Large intestine (tissue), 12 donors: ENCODE results near the gene MMP8. TPM values are rescaled to one million over a fixed set of nuclear protein-coding genes. Genes with fewer than 3 reads are reported as not detected.

Source experiments
- DNase-seq, 2 donors: peaks; one replicate each; pipeline versions ENCODE4 v3.0.0 to v3.0.0-alpha.2; 2013
- H3K27ac ChIP-seq: one replicate; pipeline ENCODE4 v1.5.1; 2013; ENCODE audit warnings: low read length
- H3K27me3 ChIP-seq: 2 replicates; pipeline ENCODE4 v1.6.1; 2013; ENCODE audit warnings: low read length; ENCODE audit not compliant: control insufficient read depth, insufficient read depth
- H3K36me3 ChIP-seq: 2 replicates; pipeline ENCODE4 v1.6.1; 2013; ENCODE audit warnings: low read length; ENCODE audit not compliant: control insufficient read depth, insufficient read depth
- H3K4me1 ChIP-seq: one replicate; pipeline ENCODE4 v1.6.1; 2013; ENCODE audit warnings: low read length; ENCODE audit not compliant: control insufficient read depth, insufficient read depth
- H3K4me3 ChIP-seq: one replicate; pipeline ENCODE4 v1.5.1; 2013; ENCODE audit warnings: low read length
- H3K9me3 ChIP-seq: one replicate; pipeline ENCODE4 v1.6.1; 2013; ENCODE audit warnings: mild to moderate bottlenecking, low read depth, low read length, moderate library complexity; ENCODE audit not compliant: control insufficient read depth
- WGBS: methylation state at CpG from one replicate; pipeline ENCODE4 v1.1.5; 2013; ENCODE audit warnings: low lambda C conversion rate; ENCODE audit not compliant: insufficient coverage; 5-methylcytosine and 5-hydroxymethylcytosine counted together
- long read RNA-seq, 11 donors: transcript quantifications; one replicate each; lab custom pipeline, GENCODE V29; 2026
- polyA plus RNA-seq: library from polyadenylated mRNA; unstranded; fragments of 120-200 nt; gene quantifications from one replicate; pipeline ENCODE4 v1.2.1, GENCODE V29; 2013

The MMP8 gene, protein sequence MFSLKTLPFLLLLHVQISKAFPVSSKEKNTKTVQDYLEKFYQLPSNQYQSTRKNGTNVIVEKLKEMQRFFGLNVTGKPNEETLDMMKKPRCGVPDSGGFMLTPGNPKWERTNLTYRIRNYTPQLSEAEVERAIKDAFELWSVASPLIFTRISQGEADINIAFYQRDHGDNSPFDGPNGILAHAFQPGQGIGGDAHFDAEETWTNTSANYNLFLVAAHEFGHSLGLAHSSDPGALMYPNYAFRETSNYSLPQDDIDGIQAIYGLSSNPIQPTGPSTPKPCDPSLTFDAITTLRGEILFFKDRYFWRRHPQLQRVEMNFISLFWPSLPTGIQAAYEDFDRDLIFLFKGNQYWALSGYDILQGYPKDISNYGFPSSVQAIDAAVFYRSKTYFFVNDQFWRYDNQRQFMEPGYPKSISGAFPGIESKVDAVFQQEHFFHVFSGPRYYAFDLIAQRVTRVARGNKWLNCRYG
- polyA plus RNA-seq: 0.09 TPM
- long read RNA-seq, donor 1: 0 reads
- long read RNA-seq, donor 2: 0 reads
- long read RNA-seq, donor 3: 0 reads
- long read RNA-seq, donor 4: 0 reads
- long read RNA-seq, donor 5: 0 reads
- long read RNA-seq, donor 6: 0 reads
- long read RNA-seq, donor 7: 0 reads
- long read RNA-seq, donor 8: 0 reads
- long read RNA-seq, donor 9: 0 reads
- long read RNA-seq, donor 10: 0 reads
- long read RNA-seq, donor 11: 0 reads

DNA sequence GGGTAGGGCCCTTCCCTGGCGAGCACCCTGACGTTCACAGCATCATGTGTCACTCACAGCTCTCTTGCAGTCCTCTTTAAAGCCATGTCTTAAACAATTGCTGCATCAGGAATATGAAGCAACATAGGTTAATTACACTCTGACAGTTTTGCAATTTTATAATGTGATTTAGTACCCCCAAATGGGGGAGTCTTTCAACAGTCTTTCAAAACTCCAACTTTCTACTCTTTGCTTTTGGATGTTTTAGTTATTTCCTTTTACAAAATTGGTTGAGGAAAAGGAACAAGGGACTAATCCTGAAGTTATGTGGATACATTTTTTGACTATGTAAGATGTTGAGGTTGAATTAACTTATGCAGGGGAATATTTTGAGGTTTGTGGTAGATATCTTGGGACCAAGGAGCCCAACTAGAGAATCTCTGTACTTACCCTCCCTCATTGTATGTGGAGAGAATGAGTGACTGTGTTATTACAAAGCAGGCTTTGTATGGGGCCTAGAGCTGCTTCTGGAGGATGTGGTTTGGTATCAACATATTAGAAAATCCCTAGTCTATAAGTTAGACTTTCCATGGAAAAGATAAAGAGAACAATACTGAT lies at the start of gene MMP8:
Gene MMP8 (minus strand): TSS at position 51 of the 597 bp plus-strand sequence. CDS start 99 bp downstream, outside the sequence.
- no peaks in the 10 kb centered on the region for H3K9me3 ChIP-seq
- no peaks in the 10 kb centered on the region for H3K4me1 ChIP-seq
- H3K4me3 ChIP-seq: no peak within 1 kb of the TSS
- H3K27ac ChIP-seq: no peak within 1 kb of the TSS
- no peak for DNase-seq
- no peaks in the 10 kb centered on the region for H3K36me3 ChIP-seq
- no CpG with 5 or more reads among the region's 2 CpGs for WGBS
- H3K27me3 ChIP-seq: no peaks in the 10 kb centered on the region

DNA sequence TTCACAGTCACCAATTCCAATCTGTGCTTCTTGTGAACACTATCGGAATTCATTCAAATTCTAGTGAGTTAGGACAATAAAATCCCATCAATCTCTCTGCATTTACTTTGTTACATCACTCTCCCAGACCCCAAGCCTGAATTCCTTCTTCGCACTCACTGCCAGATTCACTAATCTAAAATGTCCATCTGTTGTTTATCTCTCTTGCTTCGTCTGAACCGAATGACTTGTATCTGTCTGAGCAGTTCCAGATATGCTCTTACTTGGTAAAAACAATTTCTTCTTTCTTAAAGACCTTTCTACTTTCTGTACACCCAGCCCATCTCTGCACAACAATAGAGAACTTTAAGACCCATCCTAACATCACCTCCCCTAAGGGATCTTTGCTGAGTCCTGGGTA lies 48.6 kb upstream of the MMP8 start:
- H3K9me3 ChIP-seq: no peaks in the 10 kb centered on the region
- H3K27me3 ChIP-seq: no peaks in the 10 kb centered on the region
- DNase-seq: no peak
- H3K27ac ChIP-seq: no peak overlapping the region
- no peaks in the 10 kb centered on the region for H3K36me3 ChIP-seq
- WGBS: 80% methylated on average over 2 of the region's 4 CpGs
- H3K4me1 ChIP-seq: no peaks in the 10 kb centered on the region
- H3K4me3 ChIP-seq: no peak overlapping the region

DNA sequence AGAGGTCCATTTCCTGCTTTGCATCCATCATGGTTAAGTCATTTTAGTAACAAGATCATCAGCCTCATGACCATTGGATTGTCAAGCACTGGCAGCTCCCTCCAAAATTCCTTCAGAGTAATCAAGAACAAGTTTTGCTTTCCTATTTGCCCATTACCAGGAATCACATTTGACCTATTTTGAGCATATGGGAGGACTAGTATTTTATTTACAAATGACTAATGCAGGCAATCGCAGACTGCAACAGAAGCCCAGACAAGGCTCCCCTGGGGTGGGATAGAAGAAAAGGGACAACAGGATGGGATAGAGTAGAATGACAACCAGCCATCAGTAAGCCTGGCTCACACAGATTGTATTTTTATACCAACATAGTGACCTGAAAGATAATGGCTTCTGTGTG lies 46.6 kb upstream of the MMP8 start:
- no peak overlapping the region for H3K4me3 ChIP-seq
- H3K27ac ChIP-seq: no peak overlapping the region
- H3K9me3 ChIP-seq: peaks cover 4% of the 10 kb centered on the region
- no peaks in the 10 kb centered on the region for H3K36me3 ChIP-seq
- H3K4me1 ChIP-seq: no peaks in the 10 kb centered on the region
- DNase-seq: no peak
- no peaks in the 10 kb centered on the region for H3K27me3 ChIP-seq
- WGBS: 100% methylated on average over 1 of the region's 1 CpG

DNA sequence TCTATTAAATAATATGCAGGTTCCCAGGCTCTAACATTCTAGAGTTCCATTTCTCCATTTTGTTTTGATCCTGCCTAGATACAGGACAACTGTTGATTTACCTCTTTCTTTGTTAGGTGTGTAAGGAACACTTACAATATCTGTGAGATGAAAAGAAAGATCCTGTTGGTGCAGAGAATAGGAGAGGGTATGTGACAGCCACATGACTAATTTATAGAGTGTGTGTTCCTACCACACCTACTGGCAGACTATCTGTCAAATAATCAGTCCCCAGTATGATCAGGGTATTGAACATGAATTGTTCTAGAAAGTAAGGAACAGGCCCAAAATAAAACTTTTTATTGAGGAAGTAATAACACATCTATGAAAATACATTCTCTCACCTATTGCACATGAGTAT lies 45.4 kb upstream of the MMP8 start:
- H3K36me3 ChIP-seq: no peaks in the 10 kb centered on the region
- H3K9me3 ChIP-seq: peaks cover 4% of the 10 kb centered on the region
- H3K27ac ChIP-seq: no peak overlapping the region
- no peaks in the 10 kb centered on the region for H3K4me1 ChIP-seq
- H3K4me3 ChIP-seq: no peak overlapping the region
- H3K27me3 ChIP-seq: no peaks in the 10 kb centered on the region
- DNase-seq: no peak

DNA sequence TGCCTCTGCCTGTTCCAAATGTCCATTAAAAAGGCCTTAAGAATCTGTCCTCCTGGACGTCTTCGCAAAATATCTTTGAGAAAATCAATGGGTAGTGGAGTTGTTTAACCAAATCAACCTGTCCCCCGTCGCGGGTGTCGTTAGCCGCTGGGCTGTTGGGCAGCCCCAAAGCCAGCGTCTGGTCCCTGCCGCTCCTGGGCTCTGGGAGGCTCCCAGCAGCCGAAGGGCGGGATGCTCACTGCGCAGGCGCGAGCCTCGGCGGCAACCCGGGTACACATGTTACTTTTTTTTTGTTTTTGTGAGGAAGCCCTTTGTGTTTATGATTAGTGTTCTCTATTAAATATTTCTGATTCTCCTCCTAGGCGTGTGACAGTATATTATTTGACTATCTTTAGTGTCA lies 43.0 kb upstream of the MMP8 start:
- Histone ChIP-seq H3K4me3 (no peak overlapping the region), H3K27me3 (no peaks in the 10 kb centered on the region), H3K27ac (no peak overlapping the region), H3K4me1 (no peaks in the 10 kb centered on the region), H3K36me3 (no peaks in the 10 kb centered on the region), H3K9me3 (peaks cover 4% of the 10 kb centered on the region)
- 59% methylated on average over 6 of the region's 18 CpGs for WGBS
- no peak for DNase-seq

DNA sequence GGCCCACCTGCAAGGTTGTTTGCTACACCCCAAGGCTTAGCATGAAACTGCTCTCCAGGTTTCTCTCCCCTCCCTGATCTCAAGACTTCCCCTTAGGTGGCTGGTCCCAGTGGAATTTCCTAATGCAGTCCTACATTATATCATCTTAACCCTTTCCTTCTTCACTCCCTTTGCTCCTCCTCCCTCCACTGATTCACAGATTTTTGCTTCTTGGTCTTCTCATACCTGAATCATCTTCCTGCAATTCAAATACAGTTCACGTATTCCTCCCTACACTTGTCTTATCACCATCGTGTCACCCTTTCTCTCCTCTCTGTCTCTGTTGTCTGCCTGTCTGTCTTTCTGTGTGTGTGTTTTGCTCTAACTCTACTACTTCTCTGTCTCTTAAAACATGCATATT lies 38.7 kb upstream of the MMP8 start:
- Histone ChIP-seq H3K27me3 (no peaks in the 10 kb centered on the region), H3K36me3 (no peaks in the 10 kb centered on the region), H3K4me1 (no peaks in the 10 kb centered on the region), H3K4me3 (no peak overlapping the region), H3K9me3 (peaks cover 4% of the 10 kb centered on the region), H3K27ac (no peak overlapping the region)
- 90% methylated on average over 2 of the region's 2 CpGs for WGBS
- DNase-seq: no peak

DNA sequence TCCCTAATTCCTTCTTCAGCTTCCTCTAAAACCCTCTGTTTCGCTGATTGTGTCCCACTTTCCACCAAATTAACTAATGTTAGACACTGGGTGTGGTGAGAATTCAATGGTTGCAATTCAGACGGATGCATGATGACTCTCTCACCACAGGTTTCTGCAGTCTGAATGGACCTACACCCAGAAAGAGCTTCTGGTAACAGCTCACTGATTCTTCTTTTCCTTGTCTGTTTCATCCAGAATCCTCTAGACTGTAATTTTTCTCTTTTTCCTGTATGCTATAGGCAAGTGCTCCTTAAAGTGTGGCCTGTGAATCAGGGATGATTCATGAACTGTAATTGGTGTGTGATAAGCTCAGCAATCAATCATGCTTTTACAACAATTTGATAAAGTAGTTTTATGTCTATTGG lies 37.6 kb upstream of the MMP8 start:
- Histone ChIP-seq H3K27me3 (no peaks in the 10 kb centered on the region), H3K9me3 (no peaks in the 10 kb centered on the region), H3K27ac (no peak overlapping the region), H3K4me3 (no peak overlapping the region), H3K36me3 (no peaks in the 10 kb centered on the region), H3K4me1 (no peaks in the 10 kb centered on the region)
- no CpG with 5 or more reads among the region's 2 CpGs for WGBS
- DNase-seq: no peak

DNA sequence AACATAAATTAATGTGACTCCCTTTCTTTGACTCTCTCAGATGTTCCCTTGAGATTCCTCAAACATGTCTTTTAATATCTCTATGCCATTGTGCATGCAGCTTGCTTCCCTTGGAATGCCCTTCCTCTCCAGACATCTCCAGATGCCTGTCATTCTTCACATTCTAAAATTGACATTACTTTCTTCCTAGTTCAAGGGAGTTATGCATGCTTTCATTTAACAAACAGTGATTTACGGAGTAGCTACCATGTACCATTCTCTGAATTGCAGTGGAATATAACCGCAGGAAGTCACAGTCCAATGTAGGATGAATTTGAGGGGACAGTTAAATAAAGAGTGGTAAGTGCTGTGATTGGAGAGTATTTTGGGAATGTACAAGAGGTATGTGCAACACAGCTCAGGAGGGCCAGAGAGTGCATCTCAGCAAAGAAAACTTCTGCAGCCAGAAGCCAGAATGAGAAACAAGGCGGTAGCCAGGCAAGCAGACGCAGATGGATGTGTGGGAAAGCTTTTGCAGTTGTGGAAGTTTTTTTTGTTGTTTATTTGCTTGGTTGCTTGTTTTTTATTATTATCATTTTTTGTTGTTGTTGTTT lies 37.0 kb upstream of the MMP8 start:
- H3K4me1 ChIP-seq: no peaks in the 10 kb centered on the region
- no peak overlapping the region for H3K4me3 ChIP-seq
- DNase-seq: no peak
- H3K9me3 ChIP-seq: no peaks in the 10 kb centered on the region
- H3K27me3 ChIP-seq: no peaks in the 10 kb centered on the region
- H3K36me3 ChIP-seq: no peaks in the 10 kb centered on the region
- no peak overlapping the region for H3K27ac ChIP-seq
- WGBS: 100% methylated on average over 3 of the region's 4 CpGs

DNA sequence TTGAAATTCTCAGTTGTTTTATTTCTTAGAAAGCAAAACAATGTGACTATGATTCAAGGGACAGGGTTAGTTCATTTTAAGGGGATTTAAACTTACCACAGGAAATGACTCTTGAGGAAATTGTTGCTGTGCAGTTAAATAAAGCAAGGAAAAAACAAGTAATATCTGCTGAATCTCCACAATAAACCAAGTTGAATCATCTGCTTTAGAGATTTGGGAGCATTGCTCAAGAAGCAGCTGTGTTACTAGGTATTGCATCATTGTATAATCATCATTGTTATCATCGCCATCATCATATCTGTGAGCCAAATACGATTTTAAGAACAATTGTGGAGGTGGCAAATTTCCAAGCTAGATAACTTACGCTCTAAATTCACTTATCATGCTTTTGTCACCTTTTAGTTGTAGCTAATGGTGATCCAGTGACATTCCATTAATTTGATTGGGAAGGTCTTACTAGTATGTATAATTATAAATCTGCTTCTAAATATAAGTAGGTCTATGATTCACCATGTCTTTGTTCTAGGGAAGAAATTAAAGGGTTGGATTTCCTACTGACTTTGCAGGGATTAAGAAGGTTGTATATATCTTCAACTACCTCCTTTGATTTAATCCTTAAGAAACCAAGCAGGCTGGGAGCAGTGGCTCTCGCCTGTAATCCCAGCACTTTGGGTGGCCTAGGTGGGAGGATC lies 35.7 kb upstream of the MMP8 start:
- H3K4me1 ChIP-seq: no peaks in the 10 kb centered on the region
- no CpG with 5 or more reads among the region's 4 CpGs for WGBS
- DNase-seq: no peak

More for the DNA sequence above, 35.7 kb upstream of the MMP8 start:
- Histone ChIP-seq H3K4me3 (no peak overlapping the region), H3K27ac (no peak overlapping the region), H3K9me3 (peaks cover 2% of the 10 kb centered on the region), H3K36me3 (no peaks in the 10 kb centered on the region), H3K27me3 (no peaks in the 10 kb centered on the region)
